Measurements from ENCODE around the gene PIK3R2.

GRCh38 chr19:18197306-18197705 lies 44.3 kb downstream of the PIK3R2 start:
- TF ChIP-seq CTCF (IDR thresholded peaks at IDR 0.05), result no peak
- no peak for TF ChIP-seq REST (IDR thresholded peaks at IDR 0.05; ENCODE audit: insufficient read depth in 1 of 2, low read depth in 2 of 2, low read length in 1 of 2)

Measured in Panc1 (cell line).